Measurements from ENCODE around the gene GOLPH3.
"Not testable (repeated sequence)": the region's sequence is repeated elsewhere in the genome, so short reads cannot be mapped to it uniquely, and the experiment has no call there.

DNA sequence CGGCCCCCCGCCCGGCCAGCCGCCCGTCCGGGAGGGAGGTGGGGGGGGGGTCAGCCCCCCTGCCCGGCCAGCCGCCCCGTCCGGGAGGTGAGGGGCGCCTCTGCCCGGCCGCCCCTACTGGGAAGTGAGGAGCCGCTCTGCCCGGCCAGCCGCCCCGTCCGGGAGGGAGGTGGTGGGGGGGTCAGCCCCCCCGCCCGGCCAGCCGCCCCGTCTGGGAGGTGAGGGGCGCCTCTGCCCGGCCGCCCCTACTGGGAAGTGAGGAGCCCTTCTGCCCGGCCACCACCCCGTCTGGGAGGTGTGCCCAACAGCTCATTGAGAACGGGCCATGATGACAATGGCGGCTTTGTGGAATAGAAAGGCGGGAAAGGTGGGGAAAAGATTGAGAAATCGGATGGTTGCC, 34.7 kb upstream of the GOLPH3 start:
- TF ChIP-seq, protein P1, sequence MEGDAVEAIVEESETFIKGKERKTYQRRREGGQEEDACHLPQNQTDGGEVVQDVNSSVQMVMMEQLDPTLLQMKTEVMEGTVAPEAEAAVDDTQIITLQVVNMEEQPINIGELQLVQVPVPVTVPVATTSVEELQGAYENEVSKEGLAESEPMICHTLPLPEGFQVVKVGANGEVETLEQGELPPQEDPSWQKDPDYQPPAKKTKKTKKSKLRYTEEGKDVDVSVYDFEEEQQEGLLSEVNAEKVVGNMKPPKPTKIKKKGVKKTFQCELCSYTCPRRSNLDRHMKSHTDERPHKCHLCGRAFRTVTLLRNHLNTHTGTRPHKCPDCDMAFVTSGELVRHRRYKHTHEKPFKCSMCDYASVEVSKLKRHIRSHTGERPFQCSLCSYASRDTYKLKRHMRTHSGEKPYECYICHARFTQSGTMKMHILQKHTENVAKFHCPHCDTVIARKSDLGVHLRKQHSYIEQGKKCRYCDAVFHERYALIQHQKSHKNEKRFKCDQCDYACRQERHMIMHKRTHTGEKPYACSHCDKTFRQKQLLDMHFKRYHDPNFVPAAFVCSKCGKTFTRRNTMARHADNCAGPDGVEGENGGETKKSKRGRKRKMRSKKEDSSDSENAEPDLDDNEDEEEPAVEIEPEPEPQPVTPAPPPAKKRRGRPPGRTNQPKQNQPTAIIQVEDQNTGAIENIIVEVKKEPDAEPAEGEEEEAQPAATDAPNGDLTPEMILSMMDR (IDR thresholded peaks at IDR 0.05; ENCODE audit: low read depth, low read length): not testable (repeated sequence)
- not testable (repeated sequence) for TF ChIP-seq POLR2A (IDR thresholded peaks at IDR 0.05; ENCODE audit: extremely low read depth, insufficient read length); MYC (IDR thresholded peaks at IDR 0.05; ENCODE audit: low read depth, low read length)
- TF ChIP-seq, protein P2, sequence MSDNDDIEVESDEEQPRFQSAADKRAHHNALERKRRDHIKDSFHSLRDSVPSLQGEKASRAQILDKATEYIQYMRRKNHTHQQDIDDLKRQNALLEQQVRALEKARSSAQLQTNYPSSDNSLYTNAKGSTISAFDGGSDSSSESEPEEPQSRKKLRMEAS (IDR thresholded peaks at IDR 0.05; ENCODE audit: low read depth, low read length): not testable (repeated sequence)
